ENCODE measurements around the gene CITED2.

Gene CITED2

GRCh38 chr6:139386404-139386803 is 12.0 kb upstream of the CITED2 start:
- Histone ChIP-seq H3K27me3 (ENCODE audit: control insufficient read depth, insufficient read depth, low read length) (no peaks in the 10 kb centered on the region), H3K27ac (ENCODE audit: low read length) (no peak overlapping the region), H3K4me1 (ENCODE audit: control insufficient read depth, insufficient read depth, low read length) (no peaks in the 10 kb centered on the region), H3K9me3 (ENCODE audit: control insufficient read depth, insufficient read depth, low read length) (no peaks in the 10 kb centered on the region), H3K36me3 (ENCODE audit: control insufficient read depth, insufficient read depth, low read length) (no peaks in the 10 kb centered on the region), H3K4me3 (ENCODE audit: low read length) (no peak overlapping the region)
- DNase-seq (ENCODE audit: low read depth, low spot score), result no peak
- no CpG with 5 or more reads among the region's 3 CpGs for WGBS (ENCODE audit: insufficient coverage, insufficient read length)

- Histone ChIP-seq H3K4me3 (ENCODE audit: low read length) (no peak overlapping the region), H3K27me3 (ENCODE audit: control insufficient read depth, insufficient read depth, low read length) (no peaks in the 10 kb centered on the region), H3K4me1 (ENCODE audit: control insufficient read depth, insufficient read depth, low read length) (peaks cover 3% of the 10 kb centered on the region; the same call in 1 of the 2 replicates), H3K9me3 (ENCODE audit: control insufficient read depth, insufficient read depth, low read length) (no peaks in the 10 kb centered on the region), H3K36me3 (ENCODE audit: control insufficient read depth, insufficient read depth, low read length) (no peaks in the 10 kb centered on the region), H3K27ac (ENCODE audit: low read length) (no peak overlapping the region)
- DNase-seq (ENCODE audit: low read depth, low spot score), result no peak
- WGBS (ENCODE audit: insufficient coverage, insufficient read length), result no CpG with 5 or more reads among the region's 6 CpGs
These were observed 6.9 kb upstream of the CITED2 start for GRCh38 chr6:139381216-139381865.

GRCh38 chr6:139380611-139381010 is 6.2 kb upstream of the CITED2 start:
- Histone ChIP-seq H3K4me1 (ENCODE audit: control insufficient read depth, insufficient read depth, low read length) (peaks cover 3% of the 10 kb centered on the region; the same call in 1 of the 2 replicates), H3K36me3 (ENCODE audit: control insufficient read depth, insufficient read depth, low read length) (no peaks in the 10 kb centered on the region), H3K27me3 (ENCODE audit: control insufficient read depth, insufficient read depth, low read length) (no peaks in the 10 kb centered on the region), H3K27ac (ENCODE audit: low read length) (no peak overlapping the region), H3K9me3 (ENCODE audit: control insufficient read depth, insufficient read depth, low read length) (no peaks in the 10 kb centered on the region), H3K4me3 (ENCODE audit: low read length) (no peak overlapping the region)
- DNase-seq (ENCODE audit: low read depth, low spot score), result no peak
- no CpG with 5 or more reads among the region's 2 CpGs for WGBS (ENCODE audit: insufficient coverage, insufficient read length)

GRCh38 chr6:139380168-139380567 is 5.7 kb upstream of the CITED2 start:
- Histone ChIP-seq H3K4me3 (ENCODE audit: low read length) (no peak overlapping the region), H3K27me3 (ENCODE audit: control insufficient read depth, insufficient read depth, low read length) (no peaks in the 10 kb centered on the region), H3K4me1 (ENCODE audit: control insufficient read depth, insufficient read depth, low read length) (peaks cover 3% of the 10 kb centered on the region; the same call in 1 of the 2 replicates), H3K36me3 (ENCODE audit: control insufficient read depth, insufficient read depth, low read length) (no peaks in the 10 kb centered on the region), H3K27ac (ENCODE audit: low read length) (no peak overlapping the region), H3K9me3 (ENCODE audit: control insufficient read depth, insufficient read depth, low read length) (no peaks in the 10 kb centered on the region)
- WGBS (ENCODE audit: insufficient coverage, insufficient read length), result no CpG with 5 or more reads among the region's 7 CpGs
- no peak for DNase-seq (ENCODE audit: low read depth, low spot score)

GRCh38 chr6:139378882-139379341 is 4.5 kb upstream of the CITED2 start:
- Histone ChIP-seq H3K4me1 (ENCODE audit: control insufficient read depth, insufficient read depth, low read length) (peaks cover 3% of the 10 kb centered on the region; the same call in 1 of the 2 replicates), H3K27ac (ENCODE audit: low read length) (no peak overlapping the region), H3K4me3 (ENCODE audit: low read length) (no peak overlapping the region), H3K9me3 (ENCODE audit: control insufficient read depth, insufficient read depth, low read length) (no peaks in the 10 kb centered on the region), H3K36me3 (ENCODE audit: control insufficient read depth, insufficient read depth, low read length) (no peaks in the 10 kb centered on the region), H3K27me3 (ENCODE audit: control insufficient read depth, insufficient read depth, low read length) (no peaks in the 10 kb centered on the region)
- DNase-seq (ENCODE audit: low read depth, low spot score), result no peak
- WGBS (ENCODE audit: insufficient coverage, insufficient read length), result no CpG with 5 or more reads among the region's 1 CpG

GRCh38 chr6:139378226-139378625 is 3.8 kb upstream of the CITED2 start:
- DNase-seq (ENCODE audit: low read depth, low spot score), result no peak
- no peaks in the 10 kb centered on the region for H3K9me3 ChIP-seq (ENCODE audit: control insufficient read depth, insufficient read depth, low read length)
- H3K27me3 ChIP-seq (ENCODE audit: control insufficient read depth, insufficient read depth, low read length), result no peaks in the 10 kb centered on the region
- peaks cover 3% of the 10 kb centered on the region; the same call in 1 of the 2 replicates for H3K4me1 ChIP-seq (ENCODE audit: control insufficient read depth, insufficient read depth, low read length)
- H3K4me3 ChIP-seq (ENCODE audit: low read length), result no peak overlapping the region
- H3K27ac ChIP-seq (ENCODE audit: low read length), result no peak overlapping the region
- 0 out of 2 replicates have a peak, but pooled peaks cover 3% of the 10 kb centered on the region for H3K36me3 ChIP-seq (ENCODE audit: control insufficient read depth, insufficient read depth, low read length)

- H3K4me3 ChIP-seq (ENCODE audit: low read length), result no peak overlapping the region
- H3K27me3 ChIP-seq (ENCODE audit: control insufficient read depth, insufficient read depth, low read length), result no peaks in the 10 kb centered on the region
- H3K36me3 ChIP-seq (ENCODE audit: control insufficient read depth, insufficient read depth, low read length), result peaks cover 7% of the 10 kb centered on the region; the same call in 1 of the 2 replicates
- no peaks in the 10 kb centered on the region for H3K9me3 ChIP-seq (ENCODE audit: control insufficient read depth, insufficient read depth, low read length)
- DNase-seq (ENCODE audit: low read depth, low spot score), result no peak
- H3K27ac ChIP-seq (ENCODE audit: low read length), result no peak overlapping the region
- WGBS (ENCODE audit: insufficient coverage, insufficient read length), result no CpG with 5 or more reads among the region's 5 CpGs
- peaks cover 3% of the 10 kb centered on the region; the same call in 1 of the 2 replicates for H3K4me1 ChIP-seq (ENCODE audit: control insufficient read depth, insufficient read depth, low read length)
These were observed 2.3 kb upstream of the CITED2 start for GRCh38 chr6:139376604-139377218.

- no peak for DNase-seq (ENCODE audit: low read depth, low spot score)
- no CpG with 5 or more reads among the region's 11 CpGs for WGBS (ENCODE audit: insufficient coverage, insufficient read length)
- Histone ChIP-seq H3K27ac (ENCODE audit: low read length) (no peak overlapping the region), H3K4me3 (ENCODE audit: low read length) (peak overlapping the region; percentile 64; the same call in 1 of the 2 replicates), H3K4me1 (ENCODE audit: control insufficient read depth, insufficient read depth, low read length) (peaks cover 3% of the 10 kb centered on the region; the same call in 1 of the 2 replicates), H3K9me3 (ENCODE audit: control insufficient read depth, insufficient read depth, low read length) (no peaks in the 10 kb centered on the region), H3K27me3 (ENCODE audit: control insufficient read depth, insufficient read depth, low read length) (no peaks in the 10 kb centered on the region), H3K36me3 (ENCODE audit: control insufficient read depth, insufficient read depth, low read length) (peaks cover 7% of the 10 kb centered on the region; the same call in 1 of the 2 replicates)
These were observed 1.5 kb upstream of the CITED2 start for GRCh38 chr6:139376017-139376330.

GRCh38 chr6:139375226-139376016 is 973 bp upstream of the CITED2 start:
- Histone ChIP-seq H3K4me1 (ENCODE audit: control insufficient read depth, insufficient read depth, low read length) (peaks cover 3% of the 10 kb centered on the region; the same call in 1 of the 2 replicates), H3K4me3 (ENCODE audit: low read length) (peak overlapping the region; percentile 73; the same call in 1 of the 2 replicates), H3K27me3 (ENCODE audit: control insufficient read depth, insufficient read depth, low read length) (no peaks in the 10 kb centered on the region), H3K9me3 (ENCODE audit: control insufficient read depth, insufficient read depth, low read length) (no peaks in the 10 kb centered on the region), H3K36me3 (ENCODE audit: control insufficient read depth, insufficient read depth, low read length) (peaks cover 7% of the 10 kb centered on the region; the same call in 1 of the 2 replicates), H3K27ac (ENCODE audit: low read length) (no peak overlapping the region)
- WGBS (ENCODE audit: insufficient coverage, insufficient read length), result no CpG with 5 or more reads among the region's 44 CpGs
- DNase-seq (ENCODE audit: low read depth, low spot score), result no peak

- peaks cover 4% of the 10 kb centered on the region; the same call in 1 of the 2 replicates for H3K4me1 ChIP-seq (ENCODE audit: control insufficient read depth, insufficient read depth, low read length)
- peaks cover 7% of the 10 kb centered on the region; the same call in 1 of the 2 replicates for H3K36me3 ChIP-seq (ENCODE audit: control insufficient read depth, insufficient read depth, low read length)
- H3K9me3 ChIP-seq (ENCODE audit: control insufficient read depth, insufficient read depth, low read length), result no peaks in the 10 kb centered on the region
- peak overlapping the region; percentile 73 for H3K4me3 ChIP-seq (ENCODE audit: low read length)
- DNase-seq (ENCODE audit: low read depth, low spot score), result no peak
- H3K27ac ChIP-seq (ENCODE audit: low read length), result no peak overlapping the region
- H3K27me3 ChIP-seq (ENCODE audit: control insufficient read depth, insufficient read depth, low read length), result no peaks in the 10 kb centered on the region
- WGBS (ENCODE audit: insufficient coverage, insufficient read length), result no CpG with 5 or more reads among the region's 25 CpGs
These were observed 506 bp downstream of the CITED2 start for GRCh38 chr6:139373928-139374356.

Measured in iPS DF 6.9 (cell line).